A204.1 (cell line): Measurements from ENCODE around the gene FARP1.
"Not testable (repeated sequence)": the region's sequence is repeated elsewhere in the genome, so short reads cannot be mapped to it uniquely, and the experiment has no call there.

Source experiments
- FAIRE-seq: peaks from 2 replicates; lab custom pipeline; 2012; peaks lifted over from hg19 to GRCh38; lab: Jason Lieb, UNC

Gene FARP1

GRCh38 chr13:98399756-98400155 lies 256.9 kb downstream of the FARP1 start:
- FAIRE-seq: no peak

- no peak for FAIRE-seq
Measured at GRCh38 chr13:98401934-98402333, 259.0 kb downstream of the FARP1 start.

GRCh38 chr13:98403076-98403475 lies 260.2 kb downstream of the FARP1 start:
- no peak for FAIRE-seq

GRCh38 chr13:98405107-98405571 lies 262.2 kb downstream of the FARP1 start:
- FAIRE-seq: no peak

GRCh38 chr13:98405690-98406344 lies 262.9 kb downstream of the FARP1 start:
- FAIRE-seq: no peak

GRCh38 chr13:98406427-98406826 lies 263.5 kb downstream of the FARP1 start:
- no peak for FAIRE-seq

- no peak for FAIRE-seq
Measured at GRCh38 chr13:98406971-98407370, 264.1 kb downstream of the FARP1 start.

GRCh38 chr13:98407575-98407974 lies 264.7 kb downstream of the FARP1 start:
- FAIRE-seq: no peak

- FAIRE-seq: no peak
Measured at GRCh38 chr13:98409281-98409680, 266.4 kb downstream of the FARP1 start.

- no peak for FAIRE-seq
Measured at GRCh38 chr13:98410612-98411011, 267.7 kb downstream of the FARP1 start.

- FAIRE-seq: no peak
Measured at GRCh38 chr13:98411013-98411412, 268.1 kb downstream of the FARP1 start.

- FAIRE-seq: no peak
Measured at GRCh38 chr13:98411617-98412265, 268.8 kb downstream of the FARP1 start.

- not testable (repeated sequence) for FAIRE-seq
Measured at GRCh38 chr13:98413278-98413677, 270.4 kb downstream of the FARP1 start.

GRCh38 chr13:98413796-98414195 lies 270.9 kb downstream of the FARP1 start:
- FAIRE-seq: no peak

GRCh38 chr13:98415326-98416070 lies 272.6 kb downstream of the FARP1 start:
- FAIRE-seq: no peak

- no peak for FAIRE-seq
Measured at GRCh38 chr13:98416408-98416807, 273.5 kb downstream of the FARP1 start.

- no peak for FAIRE-seq
Measured at GRCh38 chr13:98419786-98420553, 277.1 kb downstream of the FARP1 start.

- no peak for FAIRE-seq
Measured at GRCh38 chr13:98420554-98421175, 277.8 kb downstream of the FARP1 start.

- no peak for FAIRE-seq
Measured at GRCh38 chr13:98422046-98422445, 279.2 kb downstream of the FARP1 start.

- FAIRE-seq: no peak
Measured at GRCh38 chr13:98423417-98423816, 280.5 kb downstream of the FARP1 start.

GRCh38 chr13:98427331-98427995 lies 284.6 kb downstream of the FARP1 start:
- FAIRE-seq: no peak
